ENCODE results near the gene BUB3. TPM values are rescaled to one million over a fixed set of nuclear protein-coding genes. Genes with fewer than 3 reads are reported as not detected.

BUB3 gene
- total RNA-seq, 1 experiment from 2014 or later: 129 TPM

DNA sequence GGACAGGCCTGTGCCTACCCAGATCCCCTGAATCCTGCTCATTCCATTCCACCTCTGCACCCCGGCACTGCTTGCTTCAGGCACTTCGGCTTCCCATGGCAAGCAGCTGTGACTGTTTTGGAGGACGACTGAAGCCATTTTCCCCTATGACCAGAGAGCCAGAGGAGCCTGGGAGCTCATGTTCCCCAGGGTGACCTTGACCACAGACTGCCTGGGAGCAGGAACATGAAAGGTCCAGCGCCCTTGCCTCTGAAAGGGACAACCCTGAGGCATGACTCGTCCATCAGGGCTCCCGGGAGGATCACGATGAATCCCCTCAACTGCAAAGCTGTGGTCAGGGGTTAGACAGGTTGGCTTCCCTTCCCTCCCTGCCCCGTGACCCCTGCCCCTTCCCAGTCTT lies 35.1 kb upstream of the BUB3 start:
- H3K36me3 Mint-ChIP-seq (ENCODE audit: insufficient read depth, unreplicated experiment): no peaks in the 10 kb centered on the region

DNA sequence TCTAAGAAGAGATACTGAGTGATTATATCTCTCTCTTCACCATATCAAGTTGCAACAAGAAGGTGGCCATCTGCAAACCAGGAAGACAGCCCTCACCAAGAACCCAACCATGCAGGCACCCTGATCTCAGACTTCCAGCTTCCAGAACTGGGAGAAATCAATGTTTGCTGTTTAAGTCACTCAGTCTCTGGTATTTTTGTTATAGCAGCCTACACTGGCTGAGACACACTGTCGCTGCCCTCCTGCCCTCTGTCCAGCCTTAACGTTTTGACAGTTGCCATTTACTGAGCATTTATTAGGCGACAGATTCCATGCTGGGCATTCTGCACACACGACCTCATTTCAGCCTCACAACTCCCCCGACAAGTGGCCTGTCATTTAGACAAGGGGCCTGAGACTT lies 28.0 kb upstream of the BUB3 start:
- no peaks in the 10 kb centered on the region for H3K9me3 Mint-ChIP-seq (ENCODE audit: unreplicated experiment)
- H3K9me3 ChIP-seq: no peaks in the 10 kb centered on the region
- no peaks in the 10 kb centered on the region for H3K36me3 Mint-ChIP-seq (ENCODE audit: insufficient read depth, unreplicated experiment)
- BruUV-seq (replicated peaks): no TSS peak
- H3K27ac Mint-ChIP-seq (ENCODE audit: unreplicated experiment): no peak overlapping the region
- no peaks in the 10 kb centered on the region; the same call in none of the 2 replicates for H3K27me3 ChIP-seq (replicated peaks; ENCODE audit: control insufficient read depth, insufficient read depth, low read length)
- TF ChIP-seq, protein P1, sequence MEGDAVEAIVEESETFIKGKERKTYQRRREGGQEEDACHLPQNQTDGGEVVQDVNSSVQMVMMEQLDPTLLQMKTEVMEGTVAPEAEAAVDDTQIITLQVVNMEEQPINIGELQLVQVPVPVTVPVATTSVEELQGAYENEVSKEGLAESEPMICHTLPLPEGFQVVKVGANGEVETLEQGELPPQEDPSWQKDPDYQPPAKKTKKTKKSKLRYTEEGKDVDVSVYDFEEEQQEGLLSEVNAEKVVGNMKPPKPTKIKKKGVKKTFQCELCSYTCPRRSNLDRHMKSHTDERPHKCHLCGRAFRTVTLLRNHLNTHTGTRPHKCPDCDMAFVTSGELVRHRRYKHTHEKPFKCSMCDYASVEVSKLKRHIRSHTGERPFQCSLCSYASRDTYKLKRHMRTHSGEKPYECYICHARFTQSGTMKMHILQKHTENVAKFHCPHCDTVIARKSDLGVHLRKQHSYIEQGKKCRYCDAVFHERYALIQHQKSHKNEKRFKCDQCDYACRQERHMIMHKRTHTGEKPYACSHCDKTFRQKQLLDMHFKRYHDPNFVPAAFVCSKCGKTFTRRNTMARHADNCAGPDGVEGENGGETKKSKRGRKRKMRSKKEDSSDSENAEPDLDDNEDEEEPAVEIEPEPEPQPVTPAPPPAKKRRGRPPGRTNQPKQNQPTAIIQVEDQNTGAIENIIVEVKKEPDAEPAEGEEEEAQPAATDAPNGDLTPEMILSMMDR (IDR thresholded peaks at IDR 0.05; ENCODE audit: insufficient read depth in 1 of 2, low read depth in 1 of 2, low read length in 1 of 2, severe bottlenecking in 1 of 2, unreplicated experiment in 1 of 2): no peak
- no peak for DNase-seq
- H3K4me3 Mint-ChIP-seq (ENCODE audit: unreplicated experiment): no peak overlapping the region
- no peaks in the 10 kb centered on the region for H3K4me1 ChIP-seq
- intact Hi-C loops (cut with micrococcal nuclease; ENCODE audit: unreplicated experiment): no loop called here
- peaks cover 18% of the 10 kb centered on the region for H3K27me3 Mint-ChIP-seq (ENCODE audit: insufficient read depth, unreplicated experiment)
- ChIA-PET CTCF (no interaction called here), POLR2A (no interaction called here)
- no peak overlapping the region for H3K4me3 ChIP-seq (ENCODE audit: low read depth, low read length)
- no peaks in the 10 kb centered on the region for H3K4me1 Mint-ChIP-seq (ENCODE audit: low read depth, unreplicated experiment)
- H3K36me3 ChIP-seq (ENCODE audit: control insufficient read depth, insufficient read depth, low read length): no peaks in the 10 kb centered on the region

More for the DNA sequence above, 35.1 kb upstream of the BUB3 start:
- intact Hi-C loops (cut with micrococcal nuclease; ENCODE audit: unreplicated experiment): no loop called here
- no peak for DNase-seq
- no peak overlapping the region for H3K4me3 ChIP-seq (ENCODE audit: low read depth, low read length)
- no peaks in the 10 kb centered on the region for H3K4me1 Mint-ChIP-seq (ENCODE audit: low read depth, unreplicated experiment)
- no peak overlapping the region for H3K4me3 Mint-ChIP-seq (ENCODE audit: unreplicated experiment)
- TF ChIP-seq, protein P1 (IDR thresholded peaks at IDR 0.05; ENCODE audit: insufficient read depth in 1 of 2, low read depth in 1 of 2, low read length in 1 of 2, severe bottlenecking in 1 of 2, unreplicated experiment in 1 of 2): no peak
- H3K27me3 Mint-ChIP-seq (ENCODE audit: insufficient read depth, unreplicated experiment): peaks cover 6% of the 10 kb centered on the region
- BruUV-seq (replicated peaks): no TSS peak
- POLR2A ChIA-PET: interaction anchor here (0.6 kb wide), 1 partner anchor 62 kb away, joined by 12 read pairs; no protein-coding TSS in a partner anchor
- H3K9me3 Mint-ChIP-seq (ENCODE audit: unreplicated experiment): no peaks in the 10 kb centered on the region
- H3K27ac Mint-ChIP-seq (ENCODE audit: unreplicated experiment): no peak overlapping the region
- H3K36me3 ChIP-seq (ENCODE audit: control insufficient read depth, insufficient read depth, low read length): no peaks in the 10 kb centered on the region
- CTCF ChIA-PET: no interaction called here
- no peaks in the 10 kb centered on the region for H3K9me3 ChIP-seq
- no peaks in the 10 kb centered on the region for H3K4me1 ChIP-seq
- no peaks in the 10 kb centered on the region; the same call in none of the 2 replicates for H3K27me3 ChIP-seq (replicated peaks; ENCODE audit: control insufficient read depth, insufficient read depth, low read length)

DNA sequence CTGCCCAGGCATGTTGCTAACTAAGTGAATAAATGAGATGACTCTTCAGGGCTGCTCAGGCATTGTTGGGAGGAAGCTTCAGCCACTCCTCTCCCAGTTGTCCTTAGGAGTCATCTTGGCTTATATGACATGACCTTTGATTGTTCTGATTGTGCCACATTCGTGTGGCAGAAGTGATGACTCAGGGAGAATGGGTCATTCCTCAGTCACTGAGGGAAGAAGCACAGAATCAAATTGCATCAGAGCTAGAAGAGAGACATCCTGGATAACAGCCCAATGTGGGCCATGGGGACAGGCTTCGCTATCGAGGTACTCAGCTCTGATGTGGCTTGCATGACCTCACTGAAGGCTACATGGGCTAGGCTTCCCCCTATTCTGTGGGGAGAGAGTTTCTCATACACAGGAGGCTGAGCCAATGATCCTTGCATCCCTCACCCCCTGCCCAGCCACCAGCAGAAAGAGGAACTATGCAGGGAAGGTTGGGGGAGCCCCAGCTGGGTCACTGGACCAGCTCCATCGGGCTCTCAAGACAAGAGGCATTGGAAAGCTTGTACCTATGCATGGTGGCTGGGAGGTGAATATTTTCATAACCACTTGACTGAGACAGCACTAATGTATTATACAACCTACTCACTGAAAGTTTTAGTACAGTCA lies 24.5 kb upstream of the BUB3 start:
- no peak overlapping the region for H3K4me3 Mint-ChIP-seq (ENCODE audit: unreplicated experiment)
- TF ChIP-seq, protein P1 (IDR thresholded peaks at IDR 0.05; ENCODE audit: insufficient read depth in 1 of 2, low read depth in 1 of 2, low read length in 1 of 2, severe bottlenecking in 1 of 2, unreplicated experiment in 1 of 2): no peak
- H3K4me3 ChIP-seq (ENCODE audit: low read depth, low read length): no peak overlapping the region
- no peaks in the 10 kb centered on the region for H3K36me3 ChIP-seq (ENCODE audit: control insufficient read depth, insufficient read depth, low read length)
- H3K27me3 Mint-ChIP-seq (ENCODE audit: insufficient read depth, unreplicated experiment): peaks cover 33% of the 10 kb centered on the region
- CTCF ChIA-PET: no interaction called here
- no peak overlapping the region for H3K27ac Mint-ChIP-seq (ENCODE audit: unreplicated experiment)
- DNase-seq: no peak
- intact Hi-C loops (cut with micrococcal nuclease; ENCODE audit: unreplicated experiment): no loop called here
- H3K4me1 Mint-ChIP-seq (ENCODE audit: low read depth, unreplicated experiment): no peaks in the 10 kb centered on the region
- peaks cover 12% of the 10 kb centered on the region for H3K4me1 ChIP-seq
- no peaks in the 10 kb centered on the region for H3K9me3 Mint-ChIP-seq (ENCODE audit: unreplicated experiment)
- H3K9me3 ChIP-seq: no peaks in the 10 kb centered on the region
- H3K36me3 Mint-ChIP-seq (ENCODE audit: insufficient read depth, unreplicated experiment): no peaks in the 10 kb centered on the region
- POLR2A ChIA-PET: no interaction called here
- peaks cover 5% of the 10 kb centered on the region for H3K27me3 ChIP-seq (replicated peaks; ENCODE audit: control insufficient read depth, insufficient read depth, low read length)
- BruUV-seq (replicated peaks): no TSS peak
